ENCODE data around the gene MVK.

Gene MVK

DNA sequence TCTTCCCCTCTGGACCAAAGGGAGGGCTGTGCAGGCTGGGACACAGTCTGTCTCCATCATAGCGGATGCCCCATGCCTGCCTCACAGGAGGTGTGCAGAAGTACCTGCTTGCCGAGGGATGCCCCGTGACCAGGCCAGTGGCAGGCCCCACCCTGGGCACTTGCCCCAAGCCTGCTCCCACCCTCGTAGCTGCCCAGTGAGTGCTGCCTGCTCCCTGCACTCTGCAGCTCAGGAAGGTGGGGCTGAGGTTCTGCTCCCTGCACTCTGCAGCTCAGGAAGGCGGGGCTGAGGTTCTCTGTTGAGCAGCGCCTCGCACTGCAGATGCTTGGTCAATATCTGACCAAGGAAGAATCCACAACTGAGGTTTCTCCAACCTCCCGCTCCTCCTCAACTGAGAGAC, 7.2 kb upstream of the MVK start:
- Histone ChIP-seq H3K36me3 (peaks cover 20 to 100% (median 73%) of the 10 kb centered on the region in 3 donors), H3K4me3 (no peak overlapping the region), H3K27ac (no peak overlapping the region), H3K27me3 (no peaks in the 10 kb centered on the region), H3K9me3 (no peaks in the 10 kb centered on the region), H3K4me1 (no peaks in the 10 kb centered on the region)
- DNase-seq: no peak
- no peak for TF ChIP-seq CTCF (IDR thresholded peaks at IDR 0.05)
- intact Hi-C loops (cut with DNase I; ENCODE audit: low total_unique reads): no loop called here

GRCh38 chr12:109567296-109567695, 6.3 kb upstream of the MVK start:
- no peak for DNase-seq
- intact Hi-C loops (cut with DNase I; ENCODE audit: low total_unique reads): no loop called here

GRCh38 chr12:109567967-109568366, 5.6 kb upstream of the MVK start:
- no peak for DNase-seq
- Histone ChIP-seq H3K27me3 (no peaks in the 10 kb centered on the region), H3K9me3 (no peaks in the 10 kb centered on the region), H3K4me3 (no peak overlapping the region), H3K36me3 (peaks cover 11 to 86% (median 58%) of the 10 kb centered on the region in 3 donors), H3K27ac (no peak overlapping the region), H3K4me1 (peaks cover 0 to 9% (median 6%) of the 10 kb centered on the region in 4 donors)
- intact Hi-C loops (cut with DNase I; ENCODE audit: low total_unique reads): no loop called here
- TF ChIP-seq CTCF (IDR thresholded peaks at IDR 0.05): no peak

More at GRCh38 chr12:109567296-109567695, 6.3 kb upstream of the MVK start:
- Histone ChIP-seq H3K36me3 (peaks cover 11 to 93% (median 64%) of the 10 kb centered on the region in 3 donors), H3K27ac (no peak overlapping the region), H3K27me3 (no peaks in the 10 kb centered on the region), H3K4me1 (peaks cover 0 to 2% (median 0%) of the 10 kb centered on the region in 4 donors), H3K9me3 (no peaks in the 10 kb centered on the region), H3K4me3 (no peak overlapping the region)
- TF ChIP-seq CTCF (IDR thresholded peaks at IDR 0.05): no peak

DNA sequence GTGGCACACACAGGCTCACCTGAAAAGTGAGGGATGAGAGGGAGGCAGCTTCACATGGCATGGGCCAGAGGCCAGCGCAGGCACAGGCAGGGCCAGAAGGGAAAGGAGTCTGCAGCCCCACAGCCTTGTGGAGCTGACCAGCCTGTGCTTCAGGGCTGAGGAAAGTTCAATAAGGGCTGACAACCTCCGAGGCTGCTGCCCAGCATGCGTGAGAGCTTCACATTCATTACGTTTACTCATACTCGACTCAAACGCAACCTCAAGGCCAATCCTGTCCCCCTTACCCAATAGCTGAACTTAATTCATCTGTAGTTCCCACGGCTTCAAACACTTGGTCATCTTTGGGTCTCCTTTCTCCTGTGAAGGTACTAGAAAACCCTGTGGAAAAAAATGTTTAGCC, 5.1 kb upstream of the MVK start:
- Histone ChIP-seq H3K4me1 (peaks cover 0 to 9% (median 8%) of the 10 kb centered on the region in 4 donors), H3K36me3 (peaks cover 11 to 81% (median 53%) of the 10 kb centered on the region in 3 donors), H3K9me3 (no peaks in the 10 kb centered on the region), H3K27ac (no peak overlapping the region), H3K4me3 (no peak overlapping the region), H3K27me3 (no peaks in the 10 kb centered on the region)
- TF ChIP-seq CTCF (IDR thresholded peaks at IDR 0.05): no peak
- intact Hi-C loops (cut with DNase I; ENCODE audit: low total_unique reads): no loop called here
- no peak for DNase-seq

DNA sequence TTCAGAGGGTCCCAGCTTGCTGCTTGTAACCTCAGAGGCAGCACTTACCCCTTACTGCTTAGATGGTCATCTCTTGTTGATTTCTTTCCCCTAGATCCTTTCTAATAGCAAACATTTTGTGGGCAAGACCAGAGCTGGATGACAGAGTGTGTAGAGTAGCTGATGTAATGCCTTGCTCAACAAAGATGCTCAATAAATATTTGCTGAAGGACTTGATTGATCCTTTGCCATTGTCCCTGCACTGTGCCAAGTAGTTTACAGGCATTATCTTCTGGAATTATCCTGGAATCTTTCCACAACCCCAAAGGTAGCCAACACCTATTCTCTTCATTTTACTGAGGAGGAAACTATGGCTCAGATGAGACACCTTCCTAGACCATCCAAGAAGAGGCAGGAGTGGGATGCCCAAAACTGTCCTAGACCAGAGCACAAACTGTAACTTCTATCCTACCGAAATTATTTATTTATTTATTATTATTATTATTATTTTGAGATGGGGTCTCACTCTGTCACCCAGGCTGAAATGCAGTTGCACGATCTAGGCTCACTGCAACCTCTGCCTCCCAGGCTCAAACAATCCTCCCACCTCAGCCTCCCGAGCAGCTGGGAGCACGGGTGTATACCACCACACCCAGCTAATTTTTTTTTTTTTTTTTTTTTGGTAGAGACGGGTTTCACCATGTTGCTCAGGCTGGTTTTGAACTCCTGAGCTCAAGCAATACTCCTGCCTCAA, 1.7 kb upstream of the MVK start:
- Histone ChIP-seq H3K36me3 (peaks cover 16 to 61% (median 22%) of the 10 kb centered on the region in 3 donors), H3K4me3 (no peak overlapping the region), H3K27me3 (no peaks in the 10 kb centered on the region), H3K4me1 (peaks cover 0 to 20% (median 19%) of the 10 kb centered on the region in 4 donors), H3K27ac (peak overlapping the region in 1 of 2 donors; percentile 78), H3K9me3 (no peaks in the 10 kb centered on the region)
- intact Hi-C loops (cut with DNase I; ENCODE audit: low total_unique reads): loop anchor here (5.0 kb wide), 1 partner anchor 425 kb away; the partner anchor contains the start of genes ANKRD13A and GIT2
- no peak for DNase-seq
- no peak for TF ChIP-seq CTCF (IDR thresholded peaks at IDR 0.05)

Measured in tibial artery (tissue), 4 donors.